T1000 (cell line): Measurements from ENCODE around the gene GCC2.
"Not testable (repeated sequence)": the region's sequence is repeated elsewhere in the genome, so short reads cannot be mapped to it uniquely, and the experiment has no call there.

ENCODE experiments used
- DNase-seq: peaks from one replicate; lab custom pipeline; 2025; ENCODE audit warnings: mixed read lengths; lab: John Stamatoyannopoulos, UW

Gene GCC2

DNA sequence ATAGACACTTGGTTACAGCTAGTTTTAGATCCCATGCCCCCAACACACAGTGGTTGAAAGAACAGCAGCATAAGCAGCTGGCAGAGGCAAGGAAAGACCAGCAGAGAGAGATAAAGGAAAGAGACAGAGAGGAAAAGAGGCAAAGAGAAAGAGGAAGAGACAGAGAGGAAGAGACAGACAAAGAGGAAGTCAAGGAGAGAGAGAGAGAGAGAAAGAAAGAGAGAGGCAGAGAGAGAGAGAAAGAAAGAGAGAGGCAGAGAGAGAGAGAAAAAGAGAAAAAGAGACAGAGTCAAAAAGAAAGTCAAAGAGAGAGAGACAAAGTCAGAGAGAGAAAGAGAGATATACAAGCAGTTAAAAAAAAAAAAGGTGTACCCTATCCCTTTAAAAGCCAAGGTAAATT is 76.3 kb downstream of the GCC2 start:
- not testable (repeated sequence) for DNase-seq

DNA sequence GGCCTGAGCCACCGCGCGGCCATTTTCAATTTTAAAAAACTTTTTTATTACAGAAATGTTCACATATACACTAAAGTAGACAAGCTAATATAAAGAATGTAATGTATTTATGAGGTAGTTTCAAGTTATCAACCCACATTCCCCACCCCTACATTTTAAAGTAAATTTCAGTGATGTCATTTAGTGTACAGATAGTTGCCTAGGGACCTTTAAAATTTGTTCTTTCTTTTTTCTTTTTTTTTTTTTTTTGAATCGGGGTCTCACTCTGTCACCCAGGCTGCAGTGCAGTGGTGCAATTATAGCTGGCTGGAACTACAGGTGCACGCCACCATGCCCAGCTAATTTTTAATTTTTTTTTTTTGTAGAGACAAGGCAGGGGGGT is 82.7 kb downstream of the GCC2 start:
- no peak for DNase-seq

DNA sequence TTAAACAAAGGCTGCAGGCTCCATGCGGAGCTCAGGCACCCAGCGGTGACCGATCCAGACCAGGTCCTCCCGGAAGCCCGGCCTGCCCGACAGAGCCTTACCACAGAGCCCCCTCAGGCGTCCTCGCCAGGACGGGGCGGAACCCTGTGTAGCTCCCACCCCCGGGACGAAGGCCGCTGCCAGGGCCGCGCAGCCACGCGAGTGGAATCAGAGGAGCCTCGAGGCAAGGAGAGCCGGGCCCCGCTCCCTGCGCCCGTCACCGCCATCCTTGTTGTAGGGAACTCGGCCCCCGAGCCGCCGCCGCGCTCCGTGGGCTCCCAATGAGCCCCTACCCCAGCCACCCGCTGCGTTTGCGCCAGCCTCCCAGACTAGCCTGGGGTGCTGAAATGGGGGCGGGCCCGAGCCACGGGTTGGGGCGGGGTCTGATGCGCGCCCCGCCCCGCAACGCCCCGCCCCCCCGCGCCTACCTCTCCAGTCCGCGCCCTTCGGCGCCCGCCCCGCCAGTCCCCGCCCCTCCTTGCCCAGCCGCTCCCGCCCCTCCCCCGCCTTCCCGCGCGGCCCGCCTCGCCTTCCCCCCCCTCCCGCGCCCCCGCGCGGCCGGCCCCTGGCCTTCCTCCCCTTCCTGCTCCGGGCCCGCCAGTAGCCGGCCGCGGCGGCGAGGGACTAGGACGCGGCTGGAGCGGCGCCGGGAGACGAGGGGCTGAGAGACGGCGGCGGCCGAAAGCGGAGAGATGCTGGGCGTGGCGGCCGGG is 85.0 kb downstream of the GCC2 start, which contains the start of gene LIMS1:
Gene LIMS1, plus strand, starts transcription at position 639 of the 752 bp plus-strand sequence. Its CDS starts 93 bp downstream, at position 732.
- peak; percentile 90 for DNase-seq

DNA sequence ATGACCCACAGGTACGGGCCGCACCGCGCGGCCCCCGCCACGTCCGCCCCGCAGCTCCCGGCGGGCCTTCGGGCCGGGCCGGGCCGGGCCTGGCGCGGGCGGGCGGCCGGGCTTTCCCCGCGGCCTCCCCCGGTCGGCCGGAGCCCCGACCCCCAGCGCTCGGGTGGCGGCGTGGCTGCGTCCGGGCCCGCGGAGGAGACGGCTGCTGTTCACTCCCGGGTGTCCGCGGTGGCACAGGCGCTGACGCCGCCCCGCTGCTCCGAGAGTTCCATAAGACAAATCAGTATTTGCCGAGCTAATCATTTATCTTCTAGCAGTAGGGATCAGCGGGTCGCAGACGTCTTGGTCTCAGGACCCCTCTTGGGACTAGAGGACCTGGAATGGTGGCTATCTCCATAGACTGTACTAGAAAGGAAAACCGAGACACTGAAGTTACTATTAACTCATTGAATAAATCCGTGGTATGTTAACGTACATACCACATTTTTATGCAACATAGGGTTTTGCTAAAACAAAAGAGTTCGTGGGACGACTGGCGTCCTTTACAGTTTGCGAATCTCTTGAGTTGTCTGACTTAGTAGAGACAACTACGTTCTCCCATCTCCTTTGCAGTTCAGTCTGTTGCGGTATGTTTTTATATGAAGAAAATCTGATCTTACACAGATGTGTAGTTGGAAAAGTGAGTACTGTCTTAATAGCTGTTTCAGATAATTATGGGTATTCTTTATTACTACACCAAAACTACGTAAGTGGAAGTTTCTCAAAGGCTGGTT is 85.8 kb downstream of the GCC2 start:
- no peak for DNase-seq

DNA sequence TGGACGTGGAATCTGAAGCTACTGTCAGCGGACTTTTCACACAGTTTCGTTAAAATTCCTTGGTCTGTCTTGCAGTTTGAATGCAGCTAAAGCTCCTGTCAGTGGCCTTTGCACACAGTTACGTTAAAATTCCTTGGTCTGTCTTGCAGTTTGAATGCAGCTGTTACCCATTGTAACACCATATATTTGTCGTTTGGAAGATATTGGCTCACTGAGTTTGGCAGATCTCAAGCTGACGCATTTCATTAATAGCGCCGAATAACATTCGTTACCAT is 86.3 kb downstream of the GCC2 start:
- no peak for DNase-seq

DNA sequence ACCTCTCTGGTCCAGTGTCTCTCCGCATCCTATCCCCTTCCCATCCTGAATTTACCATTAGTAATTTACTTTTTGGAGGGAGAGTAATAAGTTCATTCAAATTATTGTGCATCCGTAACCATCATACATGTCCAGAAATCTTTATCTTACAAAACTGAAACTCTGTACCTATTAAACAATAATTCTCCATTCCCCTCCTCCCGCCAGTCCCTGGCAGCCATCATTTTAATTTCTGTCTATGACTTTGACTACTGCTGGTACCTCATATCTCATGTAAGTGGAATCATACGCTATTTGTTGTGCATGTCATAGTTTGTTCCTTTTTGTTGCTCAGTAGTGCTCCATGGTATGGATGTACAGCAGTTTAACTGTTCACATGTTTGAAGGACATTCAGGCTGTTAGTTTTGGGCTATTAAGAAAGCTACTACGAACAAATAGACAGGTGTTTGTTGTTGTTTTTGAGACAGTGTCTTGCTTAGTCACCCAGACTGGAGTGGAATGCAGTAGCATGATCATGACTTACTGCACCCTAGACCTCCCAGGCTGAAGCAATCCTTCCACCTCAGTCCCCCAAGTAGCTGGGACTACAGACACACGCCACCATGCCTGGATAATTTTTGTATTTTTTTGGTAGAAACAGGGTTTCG is 87.3 kb downstream of the GCC2 start:
- no peak for DNase-seq

DNA sequence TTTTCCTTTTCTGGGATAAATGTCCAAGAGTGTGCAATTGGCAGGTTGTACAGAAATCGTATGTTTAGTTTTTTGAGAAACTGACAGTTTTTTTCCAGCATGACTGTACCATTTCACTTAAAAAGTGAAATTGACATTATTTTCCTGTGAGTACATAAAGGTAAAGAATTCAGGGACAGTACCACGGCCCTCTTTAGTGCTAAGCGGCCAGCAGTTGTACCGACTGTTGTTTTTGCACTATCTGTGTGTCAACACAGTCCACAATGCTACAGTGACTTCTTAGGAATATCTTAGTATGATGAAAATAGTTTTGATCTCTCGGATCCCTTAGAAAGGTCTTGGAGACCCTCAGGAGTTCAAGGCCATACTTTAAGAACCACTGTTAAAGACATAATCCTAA is 87.9 kb downstream of the GCC2 start:
- no peak for DNase-seq

DNA sequence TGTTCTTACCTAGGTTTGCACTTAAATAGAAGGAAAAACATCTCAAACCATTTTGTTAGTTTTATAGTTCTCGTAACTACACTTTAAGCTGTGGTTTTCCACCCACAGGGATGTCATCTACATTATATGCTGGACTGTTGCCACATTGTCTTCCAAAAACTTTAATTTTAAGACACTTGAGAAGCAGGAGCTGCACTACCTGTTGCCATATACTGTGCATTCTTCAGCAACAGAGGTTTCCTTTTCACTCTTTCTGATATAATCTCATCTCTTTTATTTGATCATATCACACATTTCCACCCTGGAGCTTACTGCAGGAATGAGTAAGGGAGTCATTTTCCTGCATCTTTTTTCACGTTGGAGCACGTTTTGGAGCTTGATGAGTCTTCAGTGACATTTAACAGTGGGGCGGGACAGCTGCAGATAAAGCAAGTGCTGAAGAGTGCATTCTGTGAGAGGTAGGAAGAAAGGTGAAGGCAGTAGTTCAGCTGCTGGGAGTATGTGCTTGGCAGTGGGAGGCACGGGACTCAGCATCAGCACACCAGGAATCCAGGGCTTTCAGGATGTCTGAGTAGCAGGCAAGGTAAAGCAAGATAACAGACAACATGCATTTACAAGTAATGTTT is 89.1 kb downstream of the GCC2 start:
- no peak for DNase-seq

DNA sequence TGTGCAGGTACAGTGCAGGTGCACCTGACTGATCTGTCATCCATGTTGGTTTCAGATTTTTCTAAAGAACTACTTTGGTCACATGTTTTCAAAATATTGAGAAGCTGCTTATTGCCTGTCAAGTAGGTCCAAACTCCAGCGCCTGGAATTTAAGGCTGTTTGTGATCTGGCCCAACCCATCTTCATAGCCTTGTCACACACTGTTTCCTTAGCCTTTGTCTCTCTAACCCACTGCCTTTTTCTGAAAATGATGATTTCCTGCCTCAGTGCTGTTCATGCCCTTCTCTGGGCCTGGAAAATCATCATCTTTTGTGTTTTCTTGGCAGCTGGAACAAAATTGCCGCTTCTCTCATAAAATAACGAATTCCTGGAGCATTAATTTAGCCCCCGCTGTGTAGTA is 92.4 kb downstream of the GCC2 start:
- DNase-seq: no peak

DNA sequence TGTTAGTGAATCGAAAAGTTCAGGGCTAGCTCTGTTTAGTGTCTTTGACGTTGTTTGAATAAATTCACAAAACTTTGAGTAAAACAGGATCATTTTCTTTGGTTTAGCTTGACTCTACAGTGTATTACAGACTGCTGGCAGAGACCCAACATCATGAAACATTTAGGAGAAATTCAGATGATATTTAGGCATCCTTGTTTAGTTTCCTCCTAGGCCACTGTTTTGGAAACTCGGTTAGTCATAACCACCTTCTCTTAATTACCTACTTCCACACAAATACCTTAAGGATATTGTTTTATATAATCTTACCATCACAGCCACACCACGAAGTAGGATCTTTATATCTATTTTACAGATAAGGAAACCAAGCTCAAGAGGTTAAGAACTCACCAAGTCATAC is 93.1 kb downstream of the GCC2 start:
- DNase-seq: no peak

DNA sequence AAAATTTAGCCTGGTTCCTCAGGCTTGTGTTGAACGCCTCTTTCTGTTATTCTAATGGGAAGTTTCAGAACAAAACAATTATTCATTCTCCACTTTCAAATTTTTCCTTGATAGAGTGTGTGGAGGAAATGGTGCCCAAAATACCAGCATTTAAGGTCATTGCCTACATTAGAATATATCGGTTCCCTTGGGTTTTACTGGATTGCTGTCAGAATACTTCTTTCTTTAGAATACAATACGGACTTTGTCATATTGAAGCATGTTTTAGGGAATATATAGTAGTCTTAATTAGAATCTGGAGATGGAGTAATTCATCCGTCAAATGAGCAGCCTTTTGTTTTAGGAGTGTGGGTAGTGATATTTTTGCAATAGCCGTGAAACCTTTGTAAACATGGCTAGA is 98.6 kb downstream of the GCC2 start:
- no peak for DNase-seq

DNA sequence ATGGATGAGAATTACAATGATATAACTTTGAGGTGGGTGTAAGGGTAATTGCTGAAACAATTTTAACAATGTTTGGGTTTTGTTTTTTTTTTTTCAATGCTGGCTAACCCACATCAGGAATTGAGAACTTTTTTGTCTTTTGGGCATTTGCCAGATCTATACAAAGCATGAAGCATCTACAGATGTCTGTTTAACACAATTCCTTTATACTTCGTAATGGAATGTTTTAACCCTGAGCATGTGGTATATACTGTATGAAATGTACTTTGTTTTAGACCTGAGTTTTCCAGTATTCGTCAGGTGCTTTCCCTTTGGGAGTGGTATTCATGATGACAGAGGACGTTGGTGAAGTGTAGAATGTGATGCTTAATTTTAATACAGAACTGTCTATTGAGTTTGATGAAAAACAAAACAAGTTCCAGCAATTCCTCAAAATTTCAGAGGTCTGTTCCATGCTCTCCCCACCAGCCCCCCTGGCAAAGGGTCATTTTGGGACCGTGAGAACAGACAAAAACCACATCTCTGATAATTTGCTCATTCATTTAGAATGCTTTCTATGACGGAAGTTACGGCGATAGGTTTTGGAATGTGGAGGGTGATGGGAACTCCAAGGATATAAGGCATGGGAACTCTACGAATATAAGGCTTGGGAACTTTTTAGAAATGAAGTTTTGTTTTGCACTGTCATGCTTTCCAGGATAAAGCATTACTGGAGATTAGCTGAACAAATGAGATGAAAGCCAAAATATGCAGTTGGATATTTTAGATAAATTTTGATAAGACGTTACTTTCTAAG is 99.4 kb downstream of the GCC2 start:
- DNase-seq: no peak

DNA sequence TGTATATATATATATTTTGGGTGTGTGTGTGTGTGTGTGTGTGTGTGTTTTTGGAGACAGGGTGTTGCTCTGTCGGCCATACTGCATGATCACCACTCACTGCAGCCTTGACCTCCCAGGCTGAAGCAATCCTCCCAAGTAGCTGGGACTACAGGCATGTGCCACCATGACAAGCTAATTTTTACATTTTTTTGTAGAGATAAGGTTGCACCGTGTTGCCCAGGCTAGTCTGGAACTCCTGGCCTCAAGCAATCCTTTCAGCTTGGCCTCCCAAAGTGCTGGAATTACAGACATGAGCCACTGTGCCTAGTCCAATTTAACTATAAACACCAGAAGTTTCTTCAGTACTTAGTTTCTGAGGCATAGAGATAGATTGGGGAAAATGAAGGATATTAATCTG is 103.6 kb downstream of the GCC2 start:
- DNase-seq: no peak

DNA sequence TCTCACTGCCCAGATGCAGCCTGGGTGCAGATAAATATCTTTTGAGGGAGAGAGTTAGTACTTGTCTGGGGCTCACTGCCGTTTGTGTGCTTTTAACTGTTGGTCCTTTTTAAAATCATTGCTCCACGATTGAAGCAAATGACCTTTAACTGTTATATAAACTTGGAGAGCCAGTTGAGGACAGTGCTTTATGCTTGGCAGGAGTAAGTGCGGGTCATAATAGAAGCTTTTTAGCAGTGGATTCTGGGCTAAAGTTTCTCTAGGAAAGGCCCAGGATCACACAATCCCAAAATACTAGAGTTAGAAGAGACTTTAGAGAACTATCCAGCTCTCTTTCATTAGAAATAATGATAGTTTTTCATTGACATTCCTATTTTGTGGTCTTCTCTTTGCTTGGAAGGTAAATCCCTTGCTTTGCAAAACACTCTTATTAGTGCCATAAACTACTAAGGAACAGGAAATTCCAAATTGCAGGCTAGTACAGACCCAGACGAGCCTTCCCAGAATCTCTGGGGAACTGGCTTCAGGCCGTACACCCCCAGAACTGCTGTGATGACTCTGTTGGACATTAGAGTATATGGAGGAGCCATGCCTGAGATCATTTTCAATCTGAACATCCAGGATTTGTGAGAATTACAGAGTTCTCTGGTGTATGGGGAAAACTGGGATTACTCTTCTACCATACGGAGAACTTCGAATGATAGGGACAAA is 104.4 kb downstream of the GCC2 start:
- DNase-seq: no peak

DNA sequence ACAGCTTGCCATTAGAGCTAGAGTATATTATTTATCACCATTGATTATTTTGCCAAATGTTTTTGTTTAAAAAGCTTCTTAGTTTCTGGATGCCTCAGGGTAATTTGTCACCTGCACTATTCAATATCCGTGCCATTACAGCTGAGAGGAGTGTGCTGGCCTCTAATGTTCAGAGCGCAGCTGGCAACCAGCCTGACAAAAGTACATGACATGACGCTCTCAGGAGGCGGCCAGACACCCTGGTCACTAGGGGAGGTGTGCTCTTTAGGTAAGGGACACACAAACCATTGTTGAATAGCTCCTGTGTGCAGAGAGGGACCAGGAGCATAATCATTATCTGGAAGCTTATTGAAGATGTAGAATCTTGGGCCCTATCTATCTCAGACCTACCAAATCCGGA is 105.5 kb downstream of the GCC2 start:
- no peak for DNase-seq

DNA sequence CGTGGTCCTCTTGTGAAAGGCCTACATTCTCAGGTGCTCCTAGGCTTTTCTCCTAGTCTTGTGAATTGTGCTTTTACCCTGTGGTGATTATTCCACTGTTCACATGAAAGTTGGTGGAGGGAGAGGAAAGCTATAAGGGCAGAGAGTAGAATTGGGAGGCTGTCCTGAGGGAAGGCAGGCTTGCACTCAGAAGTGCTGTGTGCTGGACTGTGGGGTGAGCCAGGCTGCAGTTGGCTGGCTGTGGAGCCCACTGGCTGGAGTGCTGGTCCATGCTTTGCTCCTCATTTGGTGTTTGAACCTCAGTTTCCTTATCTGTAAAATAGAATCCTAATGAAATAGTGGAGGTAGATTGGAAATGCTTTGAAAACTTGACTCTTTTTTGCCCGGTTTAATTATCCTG is 106.6 kb downstream of the GCC2 start:
- no peak for DNase-seq

DNA sequence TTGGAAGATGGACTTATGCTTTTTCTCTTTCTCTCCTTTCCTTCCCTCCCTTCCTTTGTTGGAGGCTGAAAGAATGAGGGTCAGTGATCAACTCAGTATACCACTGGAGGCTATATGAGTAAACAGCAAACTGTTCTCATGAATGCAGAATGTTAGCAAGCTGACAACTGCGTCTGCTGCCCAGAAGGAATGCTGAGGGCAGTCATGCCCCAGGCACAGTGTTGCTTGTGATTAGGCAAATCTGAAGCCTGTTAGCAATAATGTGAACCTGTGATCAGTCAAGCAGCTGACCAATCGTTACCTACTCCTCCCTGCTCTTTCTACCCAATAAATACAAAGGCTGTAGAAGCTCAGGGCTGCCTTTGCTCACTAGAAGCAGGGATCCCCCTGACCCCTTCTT is 107.6 kb downstream of the GCC2 start:
- peak; percentile 49 for DNase-seq
